Uterus (tissue), 4 donors: Measurements from ENCODE around the gene AOAH. TPM values are rescaled to one million over a fixed set of nuclear protein-coding genes. Genes with fewer than 3 reads are reported as not detected.

Experiments
- DNase-seq, 2 donors: peaks; one replicate each; pipeline ENCODE4 v3.0.0-alpha.2; 2019 to 2020
- H3K27ac ChIP-seq, 2 donors: fragments of 200-600 bp; sonication (generic); 1 replicate in 1 of 2; 2 replicates in 1 of 2; pipeline ENCODE4 v1.5.1; 2016 to 2018
- H3K27me3 ChIP-seq, 2 donors: fragments of 200-600 bp; sonication (generic); one replicate each; pipeline ENCODE4 v1.5.1; 2018 to 2019; ENCODE audit warnings: control low read depth in 1 of 2
- H3K36me3 ChIP-seq, 2 donors: fragments of 200-600 bp; sonication (generic); one replicate each; pipeline ENCODE4 v1.5.1; 2019; ENCODE audit warnings: control low read depth in 1 of 2
- H3K4me1 ChIP-seq, 2 donors: fragments of 200-600 bp; sonication (generic); one replicate each; pipeline ENCODE4 v1.5.1; 2018 to 2019; ENCODE audit warnings: control low read depth in 1 of 2
- H3K4me3 ChIP-seq, 2 donors: fragments of 200-600 bp; sonication (generic); 1 replicate in 1 of 2; 2 replicates in 1 of 2; pipeline ENCODE4 v1.5.1; 2018 to 2019; ENCODE audit warnings: mild to moderate bottlenecking in 1 of 2
- H3K9me3 ChIP-seq, 2 donors: fragments of 200-600 bp; sonication (generic); one replicate each; pipeline ENCODE4 v1.5.1; 2019; ENCODE audit warnings: control low read depth in 1 of 2
- CTCF ChIP-seq, 4 experiments: fragments of 200-600 bp in 2 of 4; fragments of 450-650 bp in 2 of 4; sonication (generic) in 2 of 4; IDR thresholded peaks; one replicate each; pipeline ENCODE4 v1.5.1; 2016 to 2019; ENCODE audit warnings: antibody characterized with exemption in 4 of 4, mild to moderate bottlenecking in 2 of 4, moderate library complexity in 1 of 4
- POLR2A ChIP-seq, 2 donors: fragments of 450-650 bp; IDR thresholded peaks; one replicate each; pipeline ENCODE4 v1.6.1; 2016; ENCODE audit warnings: antibody characterized with exemption in 2 of 2, mild to moderate bottlenecking in 1 of 2, moderate library complexity in 1 of 2
- intact Hi-C: fragments of 100-400 bp; cut with DNase I; formaldehyde crosslinking; loops from one replicate; pipeline ENCODE4 v1.15.1; 2023; ENCODE audit warnings: low total_unique reads
- total RNA-seq, 4 donors: library from RNA; depleted of rRNA in 3 of 4; stranded (reverse); fragments of >200 nt in 3 of 4; gene quantifications; one replicate each; pipeline versions ENCODE4 v1.1.0 to v1.2.4, GENCODE V29; 2014 to 2023
- donor health status: DM: yes; HTN: yes; CAD: no.

AOAH gene
- total RNA-seq, 4 donors from 2014 or later: 5.5 to 60.9 (median 8.6) TPM

DNA sequence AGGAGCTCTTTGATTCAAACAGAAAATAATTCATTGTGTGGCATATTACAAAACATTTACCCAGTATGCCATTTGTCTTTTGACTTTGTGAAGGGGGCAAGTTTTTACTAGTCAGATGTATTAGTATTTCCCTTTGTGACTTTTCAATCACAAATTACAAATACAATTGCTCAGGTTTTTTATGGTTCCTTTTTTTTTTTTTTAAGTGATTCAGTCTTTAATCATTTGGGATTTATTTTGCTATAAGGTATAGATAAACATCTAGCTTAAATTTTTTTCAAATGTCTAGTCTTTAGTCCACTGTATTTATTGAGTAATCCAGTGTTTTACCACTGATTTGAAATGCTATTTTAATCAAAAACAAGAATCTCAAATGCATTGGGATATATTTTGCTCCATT, 75.9 kb downstream of the AOAH start:
- H3K36me3 ChIP-seq: no peaks in the 10 kb centered on the region
- H3K27me3 ChIP-seq: no peaks in the 10 kb centered on the region
- no peak overlapping the region for H3K4me3 ChIP-seq
- no peaks in the 10 kb centered on the region for H3K9me3 ChIP-seq
- no peak for TF ChIP-seq CTCF (IDR thresholded peaks at IDR 0.05)
- no peak for TF ChIP-seq POLR2A (IDR thresholded peaks at IDR 0.05)
- intact Hi-C loops: no loop called here
- no peaks in the 10 kb centered on the region for H3K4me1 ChIP-seq
- no peak overlapping the region for H3K27ac ChIP-seq
- no peak for DNase-seq

- no peak overlapping the region for H3K4me3 ChIP-seq
- TF ChIP-seq CTCF (IDR thresholded peaks at IDR 0.05) (no peak), POLR2A (IDR thresholded peaks at IDR 0.05) (no peak)
- intact Hi-C loops: no loop called here
- H3K27me3 ChIP-seq: no peaks in the 10 kb centered on the region
- H3K27ac ChIP-seq: no peak overlapping the region
- no peaks in the 10 kb centered on the region for H3K36me3 ChIP-seq
- H3K4me1 ChIP-seq: no peaks in the 10 kb centered on the region
- H3K9me3 ChIP-seq: no peaks in the 10 kb centered on the region
- DNase-seq: no peak
These were observed 79.5 kb downstream of the AOAH start for GRCh38 chr7:36644625-36645422.

GRCh38 chr7:36642414-36642813, 81.9 kb downstream of the AOAH start:
- no peaks in the 10 kb centered on the region for H3K4me1 ChIP-seq
- no peak for TF ChIP-seq CTCF (IDR thresholded peaks at IDR 0.05)
- no peak for TF ChIP-seq POLR2A (IDR thresholded peaks at IDR 0.05)
- intact Hi-C loops: no loop called here
- no peak overlapping the region for H3K4me3 ChIP-seq
- H3K36me3 ChIP-seq: no peaks in the 10 kb centered on the region
- H3K9me3 ChIP-seq: no peaks in the 10 kb centered on the region
- DNase-seq: no peak
- H3K27ac ChIP-seq: no peak overlapping the region
- H3K27me3 ChIP-seq: no peaks in the 10 kb centered on the region

DNA sequence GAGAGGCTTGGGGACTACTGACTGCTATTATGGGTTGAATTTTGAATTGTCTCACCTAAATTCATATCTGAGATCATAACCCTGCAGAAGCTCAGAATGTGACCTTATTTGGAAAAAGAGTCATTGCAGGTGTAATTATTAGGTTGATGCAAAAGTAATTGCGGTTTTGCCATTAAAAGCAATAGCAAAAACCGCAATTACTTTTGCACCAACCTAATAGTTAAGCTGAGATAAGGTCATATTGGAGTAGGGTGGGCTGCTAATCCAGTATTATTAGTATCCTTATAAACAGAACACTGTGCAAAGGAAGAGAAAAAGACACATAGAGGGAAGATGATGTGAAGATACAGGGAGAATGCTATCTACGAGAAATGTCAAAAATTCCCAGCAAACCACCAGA, 82.3 kb downstream of the AOAH start:
- H3K27ac ChIP-seq: no peak overlapping the region
- H3K4me3 ChIP-seq: no peak overlapping the region
- no peaks in the 10 kb centered on the region for H3K4me1 ChIP-seq
- H3K36me3 ChIP-seq: no peaks in the 10 kb centered on the region
- TF ChIP-seq POLR2A (IDR thresholded peaks at IDR 0.05) (no peak), CTCF (IDR thresholded peaks at IDR 0.05) (no peak)
- intact Hi-C loops: no loop called here
- H3K27me3 ChIP-seq: no peaks in the 10 kb centered on the region
- no peaks in the 10 kb centered on the region for H3K9me3 ChIP-seq
- DNase-seq: no peak

- TF ChIP-seq CTCF (IDR thresholded peaks at IDR 0.05): no peak
- TF ChIP-seq POLR2A (IDR thresholded peaks at IDR 0.05): no peak
- no peak for DNase-seq
- no peaks in the 10 kb centered on the region for H3K9me3 ChIP-seq
- H3K4me3 ChIP-seq: no peak overlapping the region
- no peak overlapping the region for H3K27ac ChIP-seq
- H3K36me3 ChIP-seq: no peaks in the 10 kb centered on the region
- H3K4me1 ChIP-seq: no peaks in the 10 kb centered on the region
- intact Hi-C loops: no loop called here
- no peaks in the 10 kb centered on the region for H3K27me3 ChIP-seq
These were observed 83.6 kb downstream of the AOAH start for GRCh38 chr7:36640682-36641081.
